HuH-7.5 (cell line): Measurements from ENCODE around the gene PNPLA2.

Experiments
- DNase-seq: peaks from one replicate; pipeline ENCODE4 v3.0.0; 2011; ENCODE audit warnings: low spot score

PNPLA2 gene

GRCh38 chr11:783581-784015, 35.1 kb upstream of the PNPLA2 start:
- no peak for DNase-seq

- DNase-seq = no peak
Measured at GRCh38 chr11:786235-787083, 32.3 kb upstream of the PNPLA2 start.

GRCh38 chr11:787084-787675, 31.5 kb upstream of the PNPLA2 start:
- no peak for DNase-seq

- no peak for DNase-seq
Measured at GRCh38 chr11:788009-788640, 30.6 kb upstream of the PNPLA2 start.

- DNase-seq = no peak
Measured at GRCh38 chr11:788953-789940, 29.5 kb upstream of the PNPLA2 start.

- DNase-seq = no peak
Measured at GRCh38 chr11:789943-790342, 28.8 kb upstream of the PNPLA2 start, which contains the start of gene CEND1. Gene CEND1 (minus strand): TSS chr11:790090. CDS start chr11:788576, 1,514 bp downstream.

GRCh38 chr11:790721-791564, 27.8 kb upstream of the PNPLA2 start:
- no peak for DNase-seq

GRCh38 chr11:791658-792534, 26.8 kb upstream of the PNPLA2 start:
- DNase-seq = no peak

GRCh38 chr11:792535-792821, 26.2 kb upstream of the PNPLA2 start:
- no peak for DNase-seq

- DNase-seq = no peak
Measured at GRCh38 chr11:792873-793272, 25.8 kb upstream of the PNPLA2 start.

GRCh38 chr11:793556-793955, 25.2 kb upstream of the PNPLA2 start:
- DNase-seq = no peak

GRCh38 chr11:794013-794765, 24.5 kb upstream of the PNPLA2 start:
- DNase-seq = no peak

- no peak for DNase-seq
Measured at GRCh38 chr11:794766-795633, 23.7 kb upstream of the PNPLA2 start.

GRCh38 chr11:795634-796564, 22.8 kb upstream of the PNPLA2 start:
- DNase-seq = no peak

- no peak for DNase-seq
Measured at GRCh38 chr11:796565-797295, 22.0 kb upstream of the PNPLA2 start.

- peak; percentile 89 for DNase-seq
Measured at GRCh38 chr11:797296-798092, 21.2 kb upstream of the PNPLA2 start.
